Breast epithelium (tissue), 3 donors: ENCODE data around the gene C1QL3.

Source experiments
- POLR2A ChIP-seq: fragments of 450-650 bp; IDR thresholded peaks from one replicate; pipeline ENCODE4 v1.6.1; 2016; ENCODE audit warnings: antibody characterized with exemption, mild to moderate bottlenecking, moderate library complexity
- POLR2AphosphoS5 ChIP-seq, 3 donors: sonication (generic); formaldehyde crosslinking; IDR thresholded peaks; one replicate each; pipeline ENCODE4 v1.6.1; 2017; ENCODE audit warnings: antibody characterized with exemption in 3 of 3
- TF ChIP-seq, protein P1 (sequence below), 3 donors: fragments of 450-650 bp; IDR thresholded peaks; one replicate each; pipeline ENCODE4 v1.5.1; 2016 to 2017; ENCODE audit warnings: antibody characterized with exemption in 3 of 3, mild to moderate bottlenecking in 3 of 3, moderate library complexity in 3 of 3

DNA sequence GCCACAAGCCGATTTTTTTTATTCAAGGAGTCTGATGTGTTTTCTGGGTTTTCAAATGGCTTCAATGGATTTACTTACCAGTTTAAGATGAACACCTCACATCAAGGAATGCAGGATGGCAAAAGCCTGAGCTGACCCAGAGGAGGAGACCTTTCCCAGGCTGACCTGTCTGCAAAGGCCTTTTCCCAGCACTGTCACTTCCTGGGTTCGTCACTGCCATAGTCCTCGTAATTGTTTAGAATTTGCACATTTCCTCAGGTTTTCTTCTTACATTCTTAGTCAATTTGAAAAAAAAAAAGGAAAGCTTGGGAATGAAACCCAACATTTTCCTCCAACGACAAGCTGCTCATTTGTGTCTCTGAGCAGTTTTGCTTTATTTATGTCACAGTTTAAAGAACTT is 42.9 kb downstream of the C1QL3 start:
- TF ChIP-seq, protein P1, sequence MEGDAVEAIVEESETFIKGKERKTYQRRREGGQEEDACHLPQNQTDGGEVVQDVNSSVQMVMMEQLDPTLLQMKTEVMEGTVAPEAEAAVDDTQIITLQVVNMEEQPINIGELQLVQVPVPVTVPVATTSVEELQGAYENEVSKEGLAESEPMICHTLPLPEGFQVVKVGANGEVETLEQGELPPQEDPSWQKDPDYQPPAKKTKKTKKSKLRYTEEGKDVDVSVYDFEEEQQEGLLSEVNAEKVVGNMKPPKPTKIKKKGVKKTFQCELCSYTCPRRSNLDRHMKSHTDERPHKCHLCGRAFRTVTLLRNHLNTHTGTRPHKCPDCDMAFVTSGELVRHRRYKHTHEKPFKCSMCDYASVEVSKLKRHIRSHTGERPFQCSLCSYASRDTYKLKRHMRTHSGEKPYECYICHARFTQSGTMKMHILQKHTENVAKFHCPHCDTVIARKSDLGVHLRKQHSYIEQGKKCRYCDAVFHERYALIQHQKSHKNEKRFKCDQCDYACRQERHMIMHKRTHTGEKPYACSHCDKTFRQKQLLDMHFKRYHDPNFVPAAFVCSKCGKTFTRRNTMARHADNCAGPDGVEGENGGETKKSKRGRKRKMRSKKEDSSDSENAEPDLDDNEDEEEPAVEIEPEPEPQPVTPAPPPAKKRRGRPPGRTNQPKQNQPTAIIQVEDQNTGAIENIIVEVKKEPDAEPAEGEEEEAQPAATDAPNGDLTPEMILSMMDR (IDR thresholded peaks at IDR 0.05), result no peak
- no peak for TF ChIP-seq POLR2A
- TF ChIP-seq POLR2AphosphoS5 (IDR thresholded peaks at IDR 0.05), result no peak
